Hepatocyte (in vitro differentiated cells): ENCODE data around the gene IL1RL2.

Source experiments
- CTCF ChIP-seq: fragments of 200-600 bp; sonication (generic); IDR thresholded peaks from 2 replicates; pipeline ENCODE4 v1.5.1; 2016; ENCODE audit warnings: antibody characterized with exemption, mild to moderate bottlenecking; ENCODE audit not compliant: poor library complexity
- EZH2 ChIP-seq: fragments of 200-600 bp; sonication (generic); IDR thresholded peaks from 2 replicates; pipeline ENCODE4 v1.6.1; 2016; ENCODE audit warnings: antibody characterized with exemption, mild to moderate bottlenecking, borderline replicate concordance
- EZH2phosphoT487 ChIP-seq: fragments of 200-600 bp; sonication (generic); IDR thresholded peaks from one replicate; pipeline ENCODE4 v1.6.1; 2018; ENCODE audit warnings: antibody characterized with exemption, mild to moderate bottlenecking, low read depth, moderate library complexity; ENCODE audit not compliant: unreplicated experiment, severe bottlenecking

GRCh38 chr2:102144128-102144527 lies 42.7 kb upstream of the IL1RL2 start:
- TF ChIP-seq CTCF (no peak), EZH2 (no peak), EZH2phosphoT487 (no peak)
